Liver (tissue), 9 donors: ENCODE results near the gene HCLS1. TPM values are rescaled to one million over a fixed set of nuclear protein-coding genes. Genes with fewer than 3 reads are reported as not detected.

Source experiments
- DNase-seq: peaks from one replicate; pipeline ENCODE4 v3.0.0-alpha.2; 2017; ENCODE audit warnings: low spot score
- H3K27ac ChIP-seq, 2 donors: one replicate each; pipeline ENCODE4 v1.7.0; 2013; ENCODE audit warnings: inconsistent platforms in 2 of 2, low read length in 2 of 2, control low read depth in 1 of 2, low read depth in 1 of 2, mild to moderate bottlenecking in 1 of 2
- H3K27me3 ChIP-seq, 4 donors: one replicate each; pipeline versions ENCODE4 v1.6.1 to v1.7.0; 2013; ENCODE audit warnings: low read length in 3 of 4, inconsistent platforms in 1 of 4, mild to moderate bottlenecking in 1 of 4, moderate library complexity in 1 of 4; ENCODE audit not compliant: control insufficient read depth in 4 of 4, insufficient read depth in 4 of 4
- H3K36me3 ChIP-seq, 4 donors: one replicate each; pipeline versions ENCODE4 v1.6.1 to v1.7.0; 2013; ENCODE audit warnings: low read length in 3 of 4, mild to moderate bottlenecking in 3 of 4, low read depth in 1 of 4, moderate library complexity in 1 of 4; ENCODE audit not compliant: control insufficient read depth in 4 of 4, insufficient read depth in 3 of 4
- H3K4me1 ChIP-seq, 4 donors: one replicate each; pipeline versions ENCODE4 v1.6.1 to v1.7.0; 2013; ENCODE audit warnings: low read length in 3 of 4, mild to moderate bottlenecking in 3 of 4, moderate library complexity in 1 of 4; ENCODE audit not compliant: control insufficient read depth in 4 of 4, insufficient read depth in 4 of 4
- H3K4me3 ChIP-seq, 3 donors: one replicate each; pipeline versions ENCODE4 v1.6.1 to v1.7.0; 2013; ENCODE audit warnings: low read length in 3 of 3, control low read depth in 1 of 3, low read depth in 1 of 3, mild to moderate bottlenecking in 1 of 3
- H3K9ac ChIP-seq, 2 donors: one replicate each; pipeline ENCODE4 v1.7.0; 2013; ENCODE audit warnings: low read length in 2 of 2, mild to moderate bottlenecking in 2 of 2, moderate library complexity in 2 of 2, control low read depth in 1 of 2, low read depth in 1 of 2
- H3K9me3 ChIP-seq, 4 donors: one replicate each; pipeline versions ENCODE4 v1.6.1 to v1.7.0; 2013; ENCODE audit warnings: low read length in 3 of 4; ENCODE audit not compliant: control insufficient read depth in 4 of 4
- EGR1 ChIP-seq, 2 donors: IDR thresholded peaks; 2 replicates each; pipeline ENCODE4 v1.6.1; 2016 to 2018; ENCODE audit warnings: antibody characterized with exemption in 2 of 2, low read depth in 2 of 2
- FOXA1 ChIP-seq: IDR thresholded peaks from 2 replicates; pipeline ENCODE4 v1.6.1; 2016; ENCODE audit warnings: antibody characterized with exemption
- FOXA2 ChIP-seq: IDR thresholded peaks from 2 replicates; pipeline ENCODE4 v1.6.1; 2016; ENCODE audit warnings: antibody characterized with exemption
- GABPA ChIP-seq, 2 donors: IDR thresholded peaks in 1 of 2; conservative IDR thresholded peaks in 1 of 2; 2 replicates each; pipeline ENCODE4 v1.6.1; 2016; ENCODE audit warnings: antibody characterized with exemption in 2 of 2, mild to moderate bottlenecking in 1 of 2, moderate library complexity in 1 of 2
- HNF4A ChIP-seq, 2 donors: conservative IDR thresholded peaks; 2 replicates each; pipeline ENCODE4 v1.6.1; 2016; ENCODE audit warnings: antibody characterized with exemption in 2 of 2, mild to moderate bottlenecking in 2 of 2
- JUND ChIP-seq, 2 donors: IDR thresholded peaks; 2 replicates each; pipeline ENCODE4 v1.6.1; 2016; ENCODE audit warnings: antibody characterized with exemption in 2 of 2
- RAD21 ChIP-seq, 2 donors: IDR thresholded peaks; 2 replicates each; pipeline ENCODE4 v1.6.1; 2016; ENCODE audit warnings: antibody characterized with exemption in 2 of 2, mild to moderate bottlenecking in 2 of 2
- REST ChIP-seq: IDR thresholded peaks from 2 replicates; pipeline ENCODE4 v1.6.1; 2016; ENCODE audit warnings: antibody characterized with exemption, mild to moderate bottlenecking
- SP1 ChIP-seq: IDR thresholded peaks from 2 replicates; pipeline ENCODE4 v1.6.1; 2018; ENCODE audit warnings: antibody characterized with exemption, mild to moderate bottlenecking
- TAF1 ChIP-seq: conservative IDR thresholded peaks from 2 replicates; pipeline ENCODE4 v1.6.1; 2016; ENCODE audit warnings: antibody characterized with exemption, mild to moderate bottlenecking
- YY1 ChIP-seq: IDR thresholded peaks from 2 replicates; pipeline ENCODE4 v1.6.1; 2016; ENCODE audit warnings: antibody characterized with exemption, mild to moderate bottlenecking
- WGBS: extraction: QIAGEN DNeasy Blood & Tissue Kit; methylation state at CpG from one replicate; pipeline ENCODE4 v1.1.7; 2013; 5-methylcytosine and 5-hydroxymethylcytosine counted together
- polyA plus RNA-seq, 2 donors: library from polyadenylated mRNA; stranded (reverse) in 1 of 2; unstranded in 1 of 2; fragments of 200-250 nt in 1 of 2; fragments of >200 nt in 1 of 2; fragmentation: Nextera tagmentation in 1 of 2; extraction: Ambion mirVana in 1 of 2; gene quantifications; one replicate each; pipeline versions ENCODE4 v1.2.1 to v1.2.3, GENCODE V29; 2013 to 2015
- total RNA-seq, 2 donors: library from RNA; depleted of rRNA; stranded (reverse); fragments of >200 nt; gene quantifications; one replicate each; pipeline ENCODE4 v1.2.3, GENCODE V29; 2014
- TF ChIP-seq, protein P1 (sequence below): IDR thresholded peaks from 2 replicates; pipeline ENCODE4 v1.6.1; 2016; ENCODE audit warnings: antibody characterized with exemption
- donor health status: healthy.
- donor health status: healthy.
- donor health status: healthy.
- donor health status: healthy.
- donor health status: healthy.

The HCLS1 gene
- total and polyA plus RNA-seq, 4 donors: 17.2 to 39.8 (median 22.5) TPM

DNA sequence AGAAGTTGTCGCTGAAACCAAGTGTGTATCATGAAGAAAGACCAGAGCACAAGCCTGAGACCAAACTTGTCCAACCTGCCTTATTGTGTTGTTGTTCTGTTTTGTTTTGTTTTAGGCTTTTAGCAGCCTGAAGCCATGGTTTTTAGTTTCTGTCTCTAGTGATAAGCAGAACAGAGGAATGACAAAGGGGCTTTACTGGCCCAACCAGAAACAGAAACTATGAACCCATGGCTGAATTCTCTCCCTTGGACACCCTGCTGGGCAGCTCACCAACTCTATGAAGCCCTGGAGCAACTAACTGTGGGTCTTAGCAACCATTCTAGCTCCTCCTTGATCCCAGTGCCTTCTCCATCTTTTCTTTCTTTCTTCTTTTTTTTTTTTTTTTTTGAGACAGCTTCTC lies 30.3 kb downstream of the HCLS1 start:
- Histone ChIP-seq H3K27me3 (no peaks in the 10 kb centered on the region), H3K27ac (no peak overlapping the region), H3K4me3 (no peak overlapping the region), H3K36me3 (peaks cover 0 to 21% (median 14%) of the 10 kb centered on the region in 4 donors), H3K9me3 (no peaks in the 10 kb centered on the region), H3K4me1 (no peaks in the 10 kb centered on the region), H3K9ac (no peak overlapping the region)
- DNase-seq: no peak
- TF ChIP-seq GABPA (IDR thresholded peaks at IDR 0.05 in 1 of 2, conservative IDR thresholded peaks at IDR 0.05 in 1 of 2): no peak
- TF ChIP-seq RAD21 (IDR thresholded peaks at IDR 0.05): no peak
- TF ChIP-seq TAF1: no peak
- TF ChIP-seq JUND (IDR thresholded peaks at IDR 0.05): no peak
- TF ChIP-seq EGR1 (IDR thresholded peaks at IDR 0.05; ENCODE audit: low read depth in 2 of 2): no peak
- WGBS: 95% methylated on average over 1 of the region's 1 CpG

GRCh38 chr3:121629601-121630000 lies 31.1 kb downstream of the HCLS1 start:
- TF ChIP-seq EGR1 (IDR thresholded peaks at IDR 0.05; ENCODE audit: low read depth in 2 of 2): no peak
- TF ChIP-seq FOXA1: no peak
- no peak for TF ChIP-seq YY1
- Histone ChIP-seq H3K9ac (no peak overlapping the region), H3K4me3 (no peak overlapping the region), H3K27me3 (no peaks in the 10 kb centered on the region), H3K36me3 (peaks cover 0 to 21% (median 12%) of the 10 kb centered on the region in 4 donors), H3K27ac (no peak overlapping the region), H3K9me3 (no peaks in the 10 kb centered on the region), H3K4me1 (no peaks in the 10 kb centered on the region)
- WGBS: 95% methylated on average over 6 of the region's 6 CpGs
- DNase-seq: no peak

GRCh38 chr3:121627622-121628021 lies 33.1 kb downstream of the HCLS1 start:
- H3K36me3 ChIP-seq: peaks cover 0 to 10% (median 7%) of the 10 kb centered on the region in 4 donors
- WGBS: 66% methylated on average over 3 of the region's 3 CpGs

More at GRCh38 chr3:121627622-121628021, 33.1 kb downstream of the HCLS1 start:
- TF ChIP-seq SP1 (no peak), REST (no peak), FOXA2 (no peak), TAF1 (no peak), HNF4A (conservative IDR thresholded peaks at IDR 0.05) (no peak)
- TF ChIP-seq, protein P1, sequence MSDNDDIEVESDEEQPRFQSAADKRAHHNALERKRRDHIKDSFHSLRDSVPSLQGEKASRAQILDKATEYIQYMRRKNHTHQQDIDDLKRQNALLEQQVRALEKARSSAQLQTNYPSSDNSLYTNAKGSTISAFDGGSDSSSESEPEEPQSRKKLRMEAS: no peak
- Histone ChIP-seq H3K27me3 (no peaks in the 10 kb centered on the region), H3K9me3 (no peaks in the 10 kb centered on the region), H3K4me3 (no peak overlapping the region), H3K4me1 (peaks cover 0 to 4% (median 0%) of the 10 kb centered on the region in 4 donors), H3K9ac (no peak overlapping the region), H3K27ac (no peak overlapping the region)
- DNase-seq: no peak
